ENCODE results near the gene POU6F2. TPM values are rescaled to one million over a fixed set of nuclear protein-coding genes. Genes with fewer than 3 reads are reported as not detected.

The POU6F2 gene
- polyA plus RNA-seq, 2 of the 4 experiments (the other 2 are of a cell fraction), result not detected

GRCh38 chr7:39217783-39218182, 240.1 kb downstream of the POU6F2 start:
- H3K9me3 ChIP-seq, result no peaks in the 10 kb centered on the region

GRCh38 chr7:39219869-39220268, 242.2 kb downstream of the POU6F2 start:
- Histone ChIP-seq H3K9me3 (no peaks in the 10 kb centered on the region), H3K4me1 (no peaks in the 10 kb centered on the region), H3K4me3 (no peak overlapping the region), H3K4me2 (no peak overlapping the region), H3K27ac (no peak overlapping the region)
- ChIA-PET CTCF (no interaction called here), POLR2A (no interaction called here)
- FAIRE-seq, result no peak
- no peak for ATAC-seq
- no peak for TF ChIP-seq REST (IDR thresholded peaks at IDR 0.05)
- TF ChIP-seq JUNB (IDR thresholded peaks at IDR 0.05), result no peak
- no peak for TF ChIP-seq ELK1 (IDR thresholded peaks at IDR 0.05; ENCODE audit: low read depth, low read length)
- no peak for TF ChIP-seq NR3C1 (IDR thresholded peaks at IDR 0.05)
- no peak for TF ChIP-seq CBX8 (IDR thresholded peaks at IDR 0.05)
- no peak for TF ChIP-seq JUN (IDR thresholded peaks at IDR 0.05)
- TF ChIP-seq BCL3 (IDR thresholded peaks at IDR 0.05), result no peak
- no peak for TF ChIP-seq CHD2 (IDR thresholded peaks at IDR 0.05; ENCODE audit: low read length, partially characterized antibody)
- WGBS (ENCODE audit: missing lambda C conversion rate), result 36% methylated on average over 4 of the region's 4 CpGs
- DNase-seq (ENCODE audit: low read depth in 1 of 2, low spot score in 1 of 2), result no peak

More at GRCh38 chr7:39217783-39218182, 240.1 kb downstream of the POU6F2 start:
- Histone ChIP-seq H3K4me2 (no peak overlapping the region), H3K27ac (no peak overlapping the region), H3K4me1 (no peaks in the 10 kb centered on the region), H3K4me3 (no peak overlapping the region)
- DNase-seq (ENCODE audit: low read depth in 1 of 2, low spot score in 1 of 2) (no peak), FAIRE-seq (no peak), ATAC-seq (no peak)
- ChIA-PET POLR2A (no interaction called here), CTCF (no interaction called here)
- 10% methylated on average over 3 of the region's 3 CpGs for WGBS (ENCODE audit: missing lambda C conversion rate)
- no peak for TF ChIP-seq CBX2 (IDR thresholded peaks at IDR 0.05; ENCODE audit: borderline replicate concordance, low read depth)
- TF ChIP-seq HOXA7 (CRISPR knock-in tag; IDR thresholded peaks at IDR 0.05), result no peak
- TF ChIP-seq ZSCAN20 (CRISPR knock-in tag; IDR thresholded peaks at IDR 0.05), result no peak
- TF ChIP-seq ZNF302 (CRISPR knock-in tag; IDR thresholded peaks at IDR 0.05), result no peak
- TF ChIP-seq ELK1 (IDR thresholded peaks at IDR 0.05; ENCODE audit: low read depth, low read length), result no peak
- TF ChIP-seq POLR2AphosphoS2 (conservative IDR thresholded peaks at IDR 0.05; ENCODE audit: low read length), result no peak
- TF ChIP-seq FOSL2 (IDR thresholded peaks at IDR 0.05), result no peak
- TF ChIP-seq FOSL2 (CRISPR knock-in tag; IDR thresholded peaks at IDR 0.05), result no peak
- no peak for TF ChIP-seq RARB (CRISPR knock-in tag; IDR thresholded peaks at IDR 0.05)
- no peak for TF ChIP-seq RNF2 (IDR thresholded peaks at IDR 0.05; ENCODE audit: borderline replicate concordance, low read depth)
- no peak for TF ChIP-seq MYC (IDR thresholded peaks at IDR 0.05; ENCODE audit: borderline replicate concordance, low read length)
- TF ChIP-seq MAFK (IDR thresholded peaks at IDR 0.05; ENCODE audit: partially characterized antibody), result no peak
- TF ChIP-seq CTCF (IDR thresholded peaks at IDR 0.05), result no peak
- no peak for TF ChIP-seq HOXB13 (CRISPR knock-in tag; IDR thresholded peaks at IDR 0.05; ENCODE audit: low read depth)
- TF ChIP-seq ESRRA (IDR thresholded peaks at IDR 0.05; ENCODE audit: borderline replicate concordance, low read length), result no peak
- TF ChIP-seq KDM1A (IDR thresholded peaks at IDR 0.05; ENCODE audit: low read depth), result no peak
